Bladder microvascular endothelial cell (primary cell): Measurements from ENCODE around the gene SECISBP2L. TPM values are rescaled to one million over a fixed set of nuclear protein-coding genes. Genes with fewer than 3 reads are reported as not detected.

Experiments used
- total RNA-seq: library from RNA; depleted of rRNA; stranded (reverse); fragments of >200 nt; gene quantifications from 2 replicates; pipeline ENCODE4 v1.2.3, GENCODE V29; 2014

Gene SECISBP2L, protein sequence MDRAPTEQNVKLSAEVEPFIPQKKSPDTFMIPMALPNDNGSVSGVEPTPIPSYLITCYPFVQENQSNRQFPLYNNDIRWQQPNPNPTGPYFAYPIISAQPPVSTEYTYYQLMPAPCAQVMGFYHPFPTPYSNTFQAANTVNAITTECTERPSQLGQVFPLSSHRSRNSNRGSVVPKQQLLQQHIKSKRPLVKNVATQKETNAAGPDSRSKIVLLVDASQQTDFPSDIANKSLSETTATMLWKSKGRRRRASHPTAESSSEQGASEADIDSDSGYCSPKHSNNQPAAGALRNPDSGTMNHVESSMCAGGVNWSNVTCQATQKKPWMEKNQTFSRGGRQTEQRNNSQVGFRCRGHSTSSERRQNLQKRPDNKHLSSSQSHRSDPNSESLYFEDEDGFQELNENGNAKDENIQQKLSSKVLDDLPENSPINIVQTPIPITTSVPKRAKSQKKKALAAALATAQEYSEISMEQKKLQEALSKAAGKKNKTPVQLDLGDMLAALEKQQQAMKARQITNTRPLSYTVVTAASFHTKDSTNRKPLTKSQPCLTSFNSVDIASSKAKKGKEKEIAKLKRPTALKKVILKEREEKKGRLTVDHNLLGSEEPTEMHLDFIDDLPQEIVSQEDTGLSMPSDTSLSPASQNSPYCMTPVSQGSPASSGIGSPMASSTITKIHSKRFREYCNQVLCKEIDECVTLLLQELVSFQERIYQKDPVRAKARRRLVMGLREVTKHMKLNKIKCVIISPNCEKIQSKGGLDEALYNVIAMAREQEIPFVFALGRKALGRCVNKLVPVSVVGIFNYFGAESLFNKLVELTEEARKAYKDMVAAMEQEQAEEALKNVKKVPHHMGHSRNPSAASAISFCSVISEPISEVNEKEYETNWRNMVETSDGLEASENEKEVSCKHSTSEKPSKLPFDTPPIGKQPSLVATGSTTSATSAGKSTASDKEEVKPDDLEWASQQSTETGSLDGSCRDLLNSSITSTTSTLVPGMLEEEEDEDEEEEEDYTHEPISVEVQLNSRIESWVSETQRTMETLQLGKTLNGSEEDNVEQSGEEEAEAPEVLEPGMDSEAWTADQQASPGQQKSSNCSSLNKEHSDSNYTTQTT
- total RNA-seq = 25.1 and 38.8 TPM in 2 replicates

GRCh38 chr15:49046220-49047102 is at the start of gene SECISBP2L:
Gene SECISBP2L (minus strand): TSS chr15:49046446. CDS start chr15:49046299, 147 bp downstream.

DNA sequence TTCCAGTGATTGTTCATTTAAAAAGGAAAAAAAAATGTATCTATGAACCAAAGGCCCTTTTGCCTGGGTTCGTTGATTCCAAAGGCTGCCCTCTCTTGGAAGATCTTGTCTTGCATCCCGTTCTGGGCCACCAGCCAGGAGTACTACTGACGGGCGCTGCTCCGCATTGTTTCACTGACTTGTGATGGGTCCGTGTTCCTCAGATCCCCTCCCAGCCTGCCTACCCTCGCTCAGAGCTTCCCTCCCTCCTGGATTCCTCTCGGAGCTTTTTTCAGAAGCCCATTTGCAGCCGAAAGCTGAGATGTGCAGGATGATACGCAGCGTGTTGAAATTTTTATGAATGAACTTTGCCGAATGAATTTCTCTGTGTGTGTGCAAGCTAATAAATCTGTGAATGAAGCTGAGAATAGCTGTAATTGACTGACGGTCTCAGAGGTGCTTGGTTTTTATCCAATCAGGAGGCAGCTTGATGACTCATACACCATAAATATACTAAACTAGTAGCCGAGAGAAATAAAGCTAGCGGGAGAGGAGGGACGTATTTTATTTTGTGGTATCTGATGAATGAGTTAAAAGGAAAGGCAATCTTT is 82.6 kb downstream of the SECISBP2L start, which contains the start of gene SHC4:
Gene SHC4, minus strand, starts transcription at position 396 of the 590 bp plus-strand sequence. CDS start 904 bp downstream, outside the sequence.

Other genes starting within 250 kb of the SECISBP2L start
- gene CEP152, start 235.4 kb downstream of the SECISBP2L start, total RNA-seq = 7.4 and 8.9 TPM in 2 replicates
- 170 and 186 TPM in 2 replicates for gene EID1, start 168.3 kb downstream of the SECISBP2L start, total RNA-seq
- 0.16 and 0.57 TPM in 2 replicates for gene SHC4, start 82.5 kb downstream of the SECISBP2L start, total RNA-seq
- 45.8 and 67.7 TPM in 2 replicates for gene COPS2, start 109.2 kb upstream of the SECISBP2L start, total RNA-seq
- gene GALK2, start 123.8 kb upstream of the SECISBP2L start, total RNA-seq = 45.5 and 46.8 TPM in 2 replicates